ENCODE measurements around the gene EIF3K. TPM values are rescaled to one million over a fixed set of nuclear protein-coding genes. Genes with fewer than 3 reads are reported as not detected.

EIF3K gene
- total and polyA plus RNA-seq, 10 of the 15 experiments (the other 5 are each of a cell fraction or from before 2014, with no cell fraction given), result 330 to 927 (median 436) TPM

GRCh38 chr19:38683393-38684077, 64.5 kb downstream of the EIF3K start (continued):
- TF ChIP-seq MYC (IDR thresholded peaks at IDR 0.05; ENCODE audit: insufficient read depth, insufficient read length, insufficient replicate concordance, low read length, severe bottlenecking) (no peak), RUNX3 (IDR thresholded peaks at IDR 0.05; ENCODE audit: low read length) (no peak), PML (IDR thresholded peaks at IDR 0.05; ENCODE audit: low read length) (no peak), IRF5 (IDR thresholded peaks at IDR 0.05; ENCODE audit: borderline replicate concordance) (no peak)

DNA sequence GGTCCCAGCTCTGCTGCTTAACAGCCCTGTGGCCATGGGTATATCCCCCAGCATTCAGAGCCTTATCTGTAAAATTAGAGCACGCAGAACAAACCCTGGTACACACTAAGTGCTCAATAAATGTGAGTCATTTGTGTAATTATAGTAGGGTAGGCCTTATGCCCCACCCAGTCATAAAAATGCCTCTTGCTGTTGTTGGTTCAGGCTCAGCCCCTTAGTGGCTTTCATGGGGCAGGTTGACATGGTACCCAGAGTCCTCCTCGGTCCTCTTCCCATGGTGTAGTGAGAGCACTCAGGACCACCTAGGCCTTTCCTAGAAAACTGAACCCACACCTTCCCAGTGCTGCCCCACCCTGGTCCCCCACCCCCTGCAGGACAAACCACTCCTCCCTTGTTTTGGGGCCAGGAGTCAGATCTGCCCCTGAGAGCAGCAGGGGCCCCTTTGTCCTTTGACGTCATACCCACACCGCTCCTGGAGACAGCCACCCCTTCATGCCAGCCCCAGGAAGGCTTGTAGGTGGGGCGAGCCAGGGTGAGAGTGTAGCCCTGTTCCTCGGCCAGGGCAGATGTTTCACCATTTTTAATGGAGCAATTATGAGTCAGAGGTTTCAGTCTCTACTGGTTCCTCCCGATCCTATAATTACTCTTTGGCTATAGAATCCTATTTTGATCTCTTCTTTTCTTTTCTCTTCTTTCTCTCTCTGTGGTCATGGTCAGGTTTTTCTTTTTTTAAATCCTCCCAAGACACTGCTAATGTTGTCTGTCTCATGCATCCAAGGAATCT, 65.3 kb downstream of the EIF3K start:
- H3K4me3 ChIP-seq, result no peak overlapping the region
- H3K27me3 ChIP-seq (replicated peaks in 1 of 2; ENCODE audit: control insufficient read depth in 2 of 2, insufficient read depth in 2 of 2, low read length in 1 of 2), result no peaks in the 10 kb centered on the region
- intact Hi-C loops (cut with micrococcal nuclease; ENCODE audit: unreplicated experiment) (no loop called here), in situ Hi-C loops (cut with MboI) (no loop called here)
- peaks cover 50% of the 10 kb centered on the region for H3K4me1 ChIP-seq (ENCODE audit: control insufficient read depth, insufficient read depth, low read length)
- DNase-seq (ENCODE audit: low read depth, low spot score) (no peak), FAIRE-seq (no peak), ATAC-seq (peak; percentile 86)
- H3K79me2 ChIP-seq (ENCODE audit: control insufficient read depth, insufficient read depth, low read length), result peaks cover 81% of the 10 kb centered on the region
- ChIA-PET CTCF (interaction anchor here (1.2 kb wide), 2 partner anchors 50 to 282 kb away, joined by 7 to 8 read pairs; partner anchors contain the start of gene FAM98C), SMC1A (ENCODE audit: uncharacterized antibody, unreplicated experiment) (interaction anchor here (1.0 to 1.4 kb wide), 3 partner anchors 22 to 37 kb away, joined by 3 to 4 read pairs (median 3); partner anchors contain the start of gene ACTN4), POLR2A (interaction anchor here (0.6 to 0.9 kb wide), 3 partner anchors 10 to 67 kb away, joined by 3 to 4 read pairs (median 4); partner anchors contain the start of gene MAP4K1), RAD21 (ENCODE audit: unreplicated experiment) (no interaction called here)
- H3K36me3 ChIP-seq (ENCODE audit: control insufficient read depth in 2 of 2, insufficient read depth in 2 of 2, low read length in 1 of 2), result peaks cover 0 to 9% of the 10 kb centered on the region in 2 experiments; a peak in 2 of 4 replicates
- H3K27ac ChIP-seq (ENCODE audit: control insufficient read depth, insufficient read depth), result peak overlapping the region; percentile 70
- no peak overlapping the region for H2AFZ ChIP-seq (ENCODE audit: control insufficient read depth, low read depth, low read length)
- H3K9ac ChIP-seq (ENCODE audit: control insufficient read depth, insufficient read depth, low read length), result no peak overlapping the region
- H3K9me3 ChIP-seq (replicated peaks; ENCODE audit: control insufficient read depth, insufficient read depth, low read length), result no peaks in the 10 kb centered on the region
- WGBS (ENCODE audit: insufficient coverage, insufficient replicate concordance, low lambda C conversion rate, missing lambda C conversion rate), result 21% methylated on average over 7 of the region's 7 CpGs
- peak overlapping the region; percentile 19 for H3K4me2 ChIP-seq (ENCODE audit: control insufficient read depth, insufficient read depth)
- no peaks in the 10 kb centered on the region; the same call in 1 of the 2 replicates for H4K20me1 ChIP-seq (ENCODE audit: control insufficient read depth, insufficient read depth)
- BruUV-seq (replicated peaks), result no TSS peak
- peak; percentile 50; the same call in 1 of the 2 replicates for TF ChIP-seq MEF2A (IDR thresholded peaks at IDR 0.05; ENCODE audit: insufficient read depth, low read depth, low read length)
- 0 out of 2 replicates have a peak, but pooled peaks have one; percentile 25 for TF ChIP-seq PAX5 (IDR thresholded peaks at IDR 0.05; ENCODE audit: borderline replicate concordance, low read depth, low read length)
- TF ChIP-seq SMAD5 (IDR thresholded peaks at IDR 0.05; ENCODE audit: low read depth), result no peak
- TF ChIP-seq STAT3 (IDR thresholded peaks at IDR 0.05; ENCODE audit: low read depth, low read length), result no peak
- TF ChIP-seq IKZF1 (conservative IDR thresholded peaks at IDR 0.05), result peak; percentile 65
- TF ChIP-seq ZZZ3 (IDR thresholded peaks at IDR 0.05; ENCODE audit: control insufficient read depth, insufficient read length, low read depth), result no peak
- no peak for TF ChIP-seq SKIL (IDR thresholded peaks at IDR 0.05; ENCODE audit: low read depth, poor library complexity, severe bottlenecking)
- TF ChIP-seq ZNF384 (IDR thresholded peaks at IDR 0.05; ENCODE audit: borderline replicate concordance, low read depth, low read length), result no peak
- 0 out of 2 replicates have a peak, but pooled peaks have one; percentile 34 for TF ChIP-seq SMARCA5 (IDR thresholded peaks at IDR 0.05)
- TF ChIP-seq SP1 (IDR thresholded peaks at IDR 0.05; ENCODE audit: low read depth, low read length), result peak; percentile 41
- no peak for TF ChIP-seq TBL1XR1 (IDR thresholded peaks at IDR 0.05; ENCODE audit: low read depth, low read length)
- peak; percentile 73 for TF ChIP-seq CREM (IDR thresholded peaks at IDR 0.05; ENCODE audit: low read depth)
- peak; percentile 4; the same call in 1 of the 2 replicates for TF ChIP-seq NFIC (IDR thresholded peaks at IDR 0.05; ENCODE audit: low read depth, low read length)
- peak; percentile 32; the same call in 1 of the 2 replicates for TF ChIP-seq BCL11A (IDR thresholded peaks at IDR 0.05; ENCODE audit: low read depth, low read length)
- TF ChIP-seq CREB1 (IDR thresholded peaks at IDR 0.05; ENCODE audit: low read depth), result peak; percentile 62
- peak; percentile 10; the same call in 1 of the 2 replicates for TF ChIP-seq NR2F1 (conservative IDR thresholded peaks at IDR 0.05)

All from GM12878 (cell line).